ENCODE results near the gene KLHL18. TPM values are rescaled to one million over a fixed set of nuclear protein-coding genes. Genes with fewer than 3 reads are reported as not detected.
A peak's percentile ranks its signal among the peaks of the same experiment; 100 is the strongest.

Gene KLHL18
- polyA plus RNA-seq, 3 donors: 43.4 to 63.3 (median 45.3) TPM

- H3K9ac ChIP-seq (ENCODE audit: insufficient read depth, low read length, poor library complexity, severe bottlenecking): no peak overlapping the region
- H3K36me3 ChIP-seq (replicated peaks in 1 of 2; ENCODE audit: control insufficient read depth in 1 of 2, insufficient read depth in 2 of 2, low read length in 2 of 2): no peaks in the 10 kb centered on the region
- intact Hi-C loops (cut with micrococcal nuclease): no loop called here
- WGBS (ENCODE audit: insufficient coverage): 100% methylated on average over 2 of the region's 3 CpGs
- H3K27me3 ChIP-seq (ENCODE audit: control insufficient read depth in 2 of 2, insufficient read depth in 2 of 2, low read length in 2 of 2): no peaks in the 10 kb centered on the region
- H3K4me3 ChIP-seq (replicated peaks in 1 of 3; ENCODE audit: low read depth in 2 of 3, low read length in 3 of 3): no peak overlapping the region
- peak overlapping the region in 2 of 7 donors; percentile 56 to 58 for H3K27ac Mint-ChIP-seq
- H3K9me3 ChIP-seq (replicated peaks in 1 of 2; ENCODE audit: control insufficient read depth in 1 of 2, insufficient read depth in 1 of 2, low read length in 2 of 2): no peaks in the 10 kb centered on the region
- H3K9me3 Mint-ChIP-seq: no peaks in the 10 kb centered on the region
- peaks cover 2% of the 10 kb centered on the region for H4K20me1 ChIP-seq (ENCODE audit: insufficient read depth, low read length)
- H2AFZ ChIP-seq (ENCODE audit: insufficient read depth, low read depth, low read length, poor library complexity, severe bottlenecking): no peak overlapping the region
- H3K4me3 Mint-ChIP-seq: no peak overlapping the region
- peaks cover 57% of the 10 kb centered on the region for H3K4me1 Mint-ChIP-seq
- H3K36me3 Mint-ChIP-seq: no peaks in the 10 kb centered on the region
- peaks cover 54 to 61% of the 10 kb centered on the region in 2 donors for H3K4me1 ChIP-seq (ENCODE audit: control insufficient read depth in 1 of 2, insufficient read depth in 2 of 2, low read length in 2 of 2)
- no peak overlapping the region for H3K4me2 ChIP-seq (replicated peaks; ENCODE audit: extremely low read depth, low read length, poor library complexity, severe bottlenecking)
- no peak for DNase-seq
- peak overlapping the region in 1 of 2 donors; percentile 73 for H3K27ac ChIP-seq (ENCODE audit: low read depth in 1 of 2, low read length in 2 of 2)
- no peak for TF ChIP-seq CTCF (IDR thresholded peaks at IDR 0.05)
- peaks cover 0 to 2% (median 0%) of the 10 kb centered on the region in 3 donors for H3K27me3 Mint-ChIP-seq (ENCODE audit: low read depth in 3 of 3)
- H3K79me2 ChIP-seq (ENCODE audit: insufficient read depth, low read length): peaks cover 26% of the 10 kb centered on the region
These were observed 93.6 kb downstream of the KLHL18 start for GRCh38 chr3:47376393-47376792.

GRCh38 chr3:47377186-47377585 lies 94.4 kb downstream of the KLHL18 start:
- Histone ChIP-seq H3K36me3 (replicated peaks in 1 of 2; ENCODE audit: control insufficient read depth in 1 of 2, insufficient read depth in 2 of 2, low read length in 2 of 2) (no peaks in the 10 kb centered on the region), H3K27me3 (ENCODE audit: control insufficient read depth in 2 of 2, insufficient read depth in 2 of 2, low read length in 2 of 2) (no peaks in the 10 kb centered on the region), H3K4me3 (replicated peaks in 1 of 3; ENCODE audit: low read depth in 2 of 3, low read length in 3 of 3) (peak overlapping the region in 1 of 3 experiments; percentile 36), H3K79me2 (ENCODE audit: insufficient read depth, low read length) (peaks cover 34% of the 10 kb centered on the region), H3K9me3 (replicated peaks in 1 of 2; ENCODE audit: control insufficient read depth in 1 of 2, insufficient read depth in 1 of 2, low read length in 2 of 2) (no peaks in the 10 kb centered on the region), H3K9ac (ENCODE audit: insufficient read depth, low read length, poor library complexity, severe bottlenecking) (no peak overlapping the region), H3K27ac (ENCODE audit: low read depth in 1 of 2, low read length in 2 of 2) (peak overlapping the region; percentile 25 to 73), H4K20me1 (ENCODE audit: insufficient read depth, low read length) (peaks cover 9% of the 10 kb centered on the region), H3K4me1 (ENCODE audit: control insufficient read depth in 1 of 2, insufficient read depth in 2 of 2, low read length in 2 of 2) (peaks cover 54 to 61% of the 10 kb centered on the region in 2 donors), H3K4me2 (replicated peaks; ENCODE audit: extremely low read depth, low read length, poor library complexity, severe bottlenecking) (peak overlapping the region; percentile 26), H2AFZ (ENCODE audit: insufficient read depth, low read depth, low read length, poor library complexity, severe bottlenecking) (peak overlapping the region; percentile 6)
- H3K4me1 Mint-ChIP-seq: peaks cover 57% of the 10 kb centered on the region
- H3K36me3 Mint-ChIP-seq: no peaks in the 10 kb centered on the region
- peak overlapping the region; percentile 39 to 62 for H3K4me3 Mint-ChIP-seq
- intact Hi-C loops (cut with micrococcal nuclease): no loop called here
- no peaks in the 10 kb centered on the region for H3K9me3 Mint-ChIP-seq
- H3K27me3 Mint-ChIP-seq (ENCODE audit: low read depth in 3 of 3): peaks cover 0 to 2% (median 0%) of the 10 kb centered on the region in 3 donors
- DNase-seq: peak; percentile 43 to 56 (median 54)
- WGBS (ENCODE audit: insufficient coverage): 32% methylated on average over 2 of the region's 2 CpGs
- H3K27ac Mint-ChIP-seq: peak overlapping the region; percentile 38 to 91 (median 82)
- no peak for TF ChIP-seq CTCF (IDR thresholded peaks at IDR 0.05)
